Effector CD4-positive, alpha-beta T cell (primary cell): ENCODE results near the gene IL18BP.

ENCODE experiments used
- DNase-seq: peaks from one replicate; pipeline ENCODE4 v3.0.0-alpha.2; 2020

The IL18BP gene

DNA sequence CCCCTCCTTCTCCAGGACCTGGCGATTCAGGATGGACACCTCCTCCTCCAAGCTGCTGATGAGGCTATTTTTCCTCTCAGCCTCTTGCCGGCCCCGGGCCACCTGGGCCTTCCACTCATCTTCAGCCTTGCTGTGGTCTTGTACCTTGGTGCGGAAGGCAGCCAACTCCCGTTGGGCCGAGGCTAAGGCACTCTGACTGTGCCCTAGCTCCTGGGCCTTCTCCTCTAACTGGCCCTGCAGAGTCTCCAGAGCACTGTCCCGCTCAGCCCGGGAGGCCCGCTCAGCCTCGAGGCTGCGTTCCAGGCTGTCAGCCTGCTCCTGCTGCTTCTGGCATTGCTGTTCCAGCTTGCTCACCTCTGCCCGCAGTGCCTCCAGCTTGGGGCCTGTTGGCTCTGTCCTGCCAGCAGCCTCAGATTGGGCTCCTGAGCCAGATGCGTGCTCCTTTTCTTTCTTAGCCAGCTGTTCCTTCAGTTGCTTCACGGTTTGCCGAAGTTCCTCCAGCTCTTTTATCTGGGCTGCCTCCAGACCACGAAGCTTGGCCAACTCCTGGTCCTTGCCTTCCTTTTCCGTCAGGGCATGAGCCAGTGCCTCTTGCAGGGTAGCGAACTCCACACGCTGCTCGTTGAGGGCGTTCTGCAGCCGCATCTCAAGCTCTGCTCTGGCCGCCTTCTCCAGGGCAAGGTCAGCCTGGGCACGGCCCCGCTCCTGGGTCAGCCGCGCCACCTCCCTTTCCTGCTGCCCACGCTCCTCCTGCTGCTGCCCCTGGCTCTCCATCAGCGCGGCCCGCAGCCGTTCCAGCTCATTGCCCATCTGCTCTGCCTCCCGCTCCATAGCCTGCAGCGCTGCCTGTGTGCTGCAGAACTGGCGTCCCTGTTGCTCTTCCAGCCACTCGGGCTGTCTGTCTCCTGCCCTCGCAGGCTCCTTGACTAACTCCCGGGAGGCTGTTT lies 15.3 kb downstream of the IL18BP start:
- DNase-seq, result no peak

DNA sequence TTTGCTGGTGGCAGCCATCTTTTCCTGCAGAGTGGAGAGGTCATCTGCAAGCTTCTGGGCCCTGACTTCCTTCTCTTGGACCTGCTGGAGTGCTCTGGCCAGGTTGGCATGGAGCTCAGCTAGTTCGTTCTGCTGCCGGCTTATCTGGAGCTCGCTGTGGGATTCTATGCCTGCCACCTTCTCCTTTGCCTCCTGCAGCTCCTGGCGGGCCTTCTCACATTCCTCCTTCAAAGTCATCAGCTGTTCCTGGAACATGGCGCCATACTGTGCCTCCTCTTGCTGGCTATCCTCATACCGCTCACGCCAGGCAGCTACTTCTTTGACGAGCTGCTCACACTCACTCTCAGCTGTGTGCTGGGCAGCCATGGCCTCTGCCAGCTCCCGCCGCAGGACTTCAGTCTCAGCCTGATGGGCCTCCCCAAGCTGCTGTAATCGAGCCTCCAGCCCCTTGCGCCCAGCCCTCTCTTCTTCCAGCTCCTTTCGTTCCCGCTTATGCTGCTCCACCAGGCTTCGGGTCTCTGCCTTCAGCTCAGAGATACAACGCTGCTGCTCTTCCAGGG lies 16.1 kb downstream of the IL18BP start:
- no peak for DNase-seq

DNA sequence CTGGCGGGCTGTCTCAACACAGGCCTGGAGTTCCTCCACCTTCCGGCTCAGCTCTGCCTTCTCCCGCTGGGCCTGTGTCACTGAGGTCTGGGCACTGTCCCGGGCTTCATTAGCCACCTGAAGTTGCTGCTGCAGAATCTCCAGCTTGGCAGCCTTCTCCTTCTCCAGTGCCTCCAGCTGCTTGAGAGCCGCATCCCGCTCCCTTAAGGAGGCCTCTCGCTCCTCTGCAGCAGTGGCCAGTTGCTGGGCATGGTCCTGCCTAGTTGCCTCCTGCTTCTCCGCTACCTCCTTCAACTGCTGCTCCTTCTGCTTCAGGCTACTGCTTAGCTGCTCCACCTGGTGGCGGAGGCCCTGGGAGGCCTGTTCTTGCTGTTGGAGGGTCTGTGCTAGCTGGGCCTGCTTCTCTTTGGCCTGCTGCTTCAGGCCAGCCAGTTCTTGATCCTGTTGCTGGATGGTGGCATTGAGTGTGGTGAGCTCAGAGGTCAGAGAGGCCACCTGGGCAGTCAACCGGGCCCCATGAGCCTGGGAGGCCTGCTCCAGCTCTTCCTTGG lies 16.9 kb downstream of the IL18BP start:
- no peak for DNase-seq

DNA sequence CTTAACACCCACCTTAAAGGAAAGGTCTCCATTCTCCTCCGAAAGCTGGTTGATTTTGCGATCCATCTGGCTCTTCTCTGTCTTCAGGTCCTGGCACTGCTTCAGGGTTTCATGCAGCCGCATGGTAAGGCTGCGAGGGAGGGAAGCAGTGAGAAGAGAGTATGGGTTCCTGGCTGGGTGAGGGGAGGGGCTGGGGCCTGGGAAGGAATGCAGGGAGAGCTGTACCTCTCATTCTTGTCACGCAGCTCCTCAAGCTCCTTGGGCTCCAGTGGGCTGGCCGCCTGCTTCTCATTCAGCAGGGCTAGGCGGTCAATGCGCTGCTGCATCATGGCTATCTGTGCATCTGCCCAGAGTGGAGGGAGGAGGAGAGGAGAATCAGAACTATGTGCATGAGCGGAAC lies 19.5 kb downstream of the IL18BP start:
- DNase-seq, result no peak

DNA sequence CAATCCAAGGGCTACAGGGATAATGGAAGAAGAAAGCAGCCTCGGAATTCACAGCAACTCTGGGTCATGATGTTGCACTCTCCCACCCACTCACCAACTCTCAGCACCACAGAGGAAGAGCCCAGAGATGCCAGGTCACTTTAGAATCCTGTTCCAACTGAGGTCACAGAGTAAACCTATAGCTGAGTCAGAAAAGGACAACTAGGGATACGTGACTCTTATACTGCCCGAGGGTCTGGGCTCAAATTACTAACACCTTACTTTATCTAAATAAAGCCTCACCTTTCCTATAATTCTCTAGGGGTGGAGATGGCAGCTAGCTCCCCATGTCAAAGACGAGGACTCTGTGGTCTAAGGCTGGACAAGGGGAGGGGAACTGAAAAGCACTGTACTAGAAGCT lies 24.6 kb downstream of the IL18BP start:
- no peak for DNase-seq

DNA sequence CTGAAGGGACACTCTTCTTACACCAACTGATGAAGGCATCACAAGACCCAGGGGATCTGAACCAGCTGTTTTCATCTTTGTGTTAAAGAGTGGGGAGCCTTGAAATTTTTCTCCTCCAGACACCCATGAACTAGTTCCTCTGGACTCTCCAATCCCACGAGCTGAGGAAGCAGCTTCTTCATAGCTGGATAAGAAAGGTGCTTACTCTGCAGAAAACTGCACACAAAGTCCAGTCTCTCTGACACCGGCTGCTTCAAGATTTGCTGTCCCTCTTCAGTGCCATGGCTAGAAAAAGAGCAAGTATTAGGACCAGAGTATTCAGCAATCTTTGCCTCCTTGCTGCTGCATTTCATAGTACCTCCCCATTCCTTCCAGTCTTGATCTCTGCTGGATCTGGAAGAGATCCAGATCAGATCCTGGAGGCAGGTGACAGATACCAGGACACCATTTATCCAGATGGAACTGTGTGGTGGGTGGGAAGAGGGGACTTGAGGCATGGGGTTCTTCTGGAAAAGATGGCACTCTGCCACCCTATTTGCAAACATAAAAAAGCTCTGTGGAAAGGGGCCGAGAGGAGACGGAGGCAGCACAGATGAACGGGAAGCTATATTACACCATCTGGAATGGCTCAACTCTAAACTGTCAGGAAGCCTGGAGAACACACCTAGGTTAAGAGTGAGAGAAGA lies 25.5 kb downstream of the IL18BP start:
- no peak for DNase-seq

DNA sequence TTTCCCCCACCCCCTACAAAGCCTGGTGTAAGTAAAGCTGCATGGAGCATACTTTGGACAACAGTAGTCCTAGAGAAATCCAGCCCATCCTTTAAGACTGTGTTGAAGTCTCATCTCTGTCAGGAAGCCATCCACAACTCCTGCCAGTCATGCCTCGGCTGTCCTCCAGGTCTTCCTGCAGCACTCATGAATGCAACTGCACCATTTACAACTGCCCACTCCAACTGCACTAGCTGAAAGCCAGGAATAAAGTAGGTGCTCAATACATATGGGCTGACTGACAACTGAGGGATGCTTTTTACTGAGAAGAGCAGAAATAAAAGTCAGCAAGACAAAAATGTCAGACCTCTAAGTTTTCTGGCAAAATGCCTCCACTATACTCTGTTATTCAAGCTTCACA lies 27.4 kb downstream of the IL18BP start:
- DNase-seq, result no peak

DNA sequence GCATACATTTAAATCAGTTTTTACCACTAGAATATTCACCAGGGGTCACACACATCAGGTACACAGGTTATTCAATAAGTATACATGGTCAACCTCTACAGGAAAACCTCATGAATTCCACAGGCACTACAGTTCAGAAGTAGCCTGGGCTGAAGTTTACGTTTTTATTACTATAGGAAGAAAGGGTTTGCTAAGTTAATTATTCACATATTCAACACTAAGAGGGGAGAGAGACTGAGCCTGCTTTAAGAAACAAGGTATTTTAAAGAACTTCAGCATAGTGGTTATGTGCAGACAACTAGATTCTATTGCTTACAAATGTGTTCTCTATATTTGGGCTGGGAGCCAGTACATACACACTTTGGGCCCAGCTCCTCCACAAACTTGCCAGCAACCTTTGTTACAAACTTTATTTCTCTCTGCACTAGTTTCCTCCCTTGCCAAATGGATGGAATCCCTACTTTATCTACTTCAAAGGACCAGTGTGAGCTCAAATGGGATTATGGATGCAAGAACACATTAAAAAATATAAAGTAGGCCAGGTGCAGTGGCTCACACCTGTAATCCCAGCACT lies 31.9 kb downstream of the IL18BP start:
- DNase-seq, result no peak

DNA sequence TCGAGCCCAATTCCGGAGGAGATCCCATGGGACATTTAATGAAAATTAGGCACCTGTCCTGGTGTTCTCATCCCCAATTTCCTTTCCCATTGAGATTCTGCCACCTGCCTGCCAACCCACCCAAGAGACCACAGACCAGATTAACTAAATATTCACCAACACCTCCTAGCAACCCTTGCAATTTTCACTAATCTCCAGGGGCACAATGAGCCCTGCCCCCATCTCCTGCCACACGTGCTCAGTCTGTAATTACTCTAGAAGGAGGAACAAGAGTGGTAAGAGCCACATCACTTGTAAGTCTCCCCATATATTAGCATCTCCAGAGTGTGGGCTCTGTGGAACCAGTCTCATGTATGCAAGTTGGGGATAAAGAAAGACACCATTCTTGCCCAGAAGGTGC lies 38.0 kb downstream of the IL18BP start:
- no peak for DNase-seq

DNA sequence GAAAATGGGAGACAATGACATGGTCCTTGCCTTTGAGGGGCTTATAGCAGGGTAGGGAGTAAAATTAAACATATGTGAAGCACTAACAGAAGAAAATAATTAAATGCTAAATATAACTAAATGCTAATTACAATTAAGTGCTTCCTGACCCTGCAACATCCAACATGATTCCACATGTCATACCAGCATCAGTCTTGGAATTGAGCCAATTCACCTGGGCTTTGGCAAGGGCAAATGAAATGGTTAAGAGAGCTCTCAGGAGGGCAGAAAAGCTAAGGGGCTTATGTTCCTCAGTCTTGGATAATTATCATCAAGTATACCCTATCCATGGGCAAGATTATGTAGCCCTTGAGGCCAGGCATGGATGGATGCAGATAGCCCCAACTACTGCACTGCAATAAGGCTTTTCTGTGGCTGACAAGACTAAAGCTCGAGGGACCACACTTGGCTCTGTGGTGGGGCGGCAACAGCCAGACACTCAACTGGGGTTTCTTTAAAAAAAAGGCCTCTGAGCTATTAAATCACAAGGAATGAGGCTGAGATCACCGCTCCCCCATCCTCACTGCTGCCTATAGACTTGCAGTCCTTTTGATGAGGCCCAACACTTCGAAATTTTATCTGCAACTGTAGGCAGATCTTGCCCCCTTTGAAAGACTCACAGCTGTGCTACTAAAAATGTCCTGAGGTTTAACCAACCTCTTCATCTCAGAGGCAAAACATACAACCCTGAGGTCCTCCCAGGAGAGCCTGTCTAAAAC lies 39.0 kb downstream of the IL18BP start:
- DNase-seq, result no peak

DNA sequence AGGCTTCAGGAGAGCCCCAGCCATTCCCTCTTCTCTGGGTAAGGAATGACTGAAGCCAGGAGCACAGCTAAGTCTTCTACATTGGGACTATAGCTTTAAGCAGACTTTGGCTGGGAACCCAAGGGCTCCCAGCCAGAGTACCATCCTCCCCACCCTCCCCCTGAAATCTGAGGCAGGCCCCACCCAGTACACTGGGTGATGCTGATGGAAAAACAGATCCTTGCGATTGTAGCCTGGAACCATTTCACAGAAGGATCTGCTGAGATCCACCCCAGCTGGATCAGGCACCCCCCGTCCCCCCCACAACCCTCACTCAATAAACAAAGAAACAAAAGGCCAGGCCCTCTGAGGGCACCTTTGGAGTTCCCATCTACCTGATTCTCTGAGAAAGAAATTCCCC lies 39.8 kb downstream of the IL18BP start:
- DNase-seq, result no peak

DNA sequence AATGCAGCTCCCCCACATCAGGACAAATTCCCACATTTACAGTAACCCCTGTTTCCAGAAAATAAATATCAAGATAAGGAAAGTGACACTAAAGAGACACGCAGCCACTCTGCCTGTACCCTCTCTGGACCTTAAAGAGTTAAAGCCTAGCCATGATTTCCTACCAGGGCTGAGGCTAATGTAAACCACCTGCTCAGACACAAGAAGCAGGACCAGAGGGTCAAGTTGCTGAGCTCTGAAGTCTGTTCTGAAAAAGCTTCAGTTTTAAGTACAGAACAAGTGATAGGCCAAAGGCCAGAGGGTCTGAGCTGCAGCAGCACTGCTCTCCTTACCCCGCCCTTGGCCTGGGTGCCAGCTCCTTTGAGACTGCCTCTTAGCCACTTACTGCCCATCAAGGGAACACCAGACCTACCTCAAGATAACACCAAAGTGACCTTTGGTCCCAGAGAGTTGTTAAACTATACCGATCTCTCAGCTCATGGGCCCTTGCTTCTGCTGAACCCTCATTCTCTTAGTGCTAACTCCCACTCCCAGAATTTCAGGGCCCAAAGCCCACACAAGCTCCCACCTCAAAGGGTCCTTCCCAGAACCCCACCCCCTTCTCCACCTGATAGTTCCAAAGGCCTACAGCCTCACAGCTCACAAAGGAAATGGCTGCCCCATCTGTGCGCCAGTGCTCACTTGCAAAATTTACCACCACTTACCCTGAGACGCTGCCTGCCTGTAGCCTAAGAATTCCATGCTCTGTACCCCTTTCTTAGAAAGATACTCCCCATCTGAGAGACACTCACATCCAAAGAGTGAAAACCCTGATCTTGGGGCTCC lies 40.5 kb downstream of the IL18BP start:
- DNase-seq, result no peak

DNA sequence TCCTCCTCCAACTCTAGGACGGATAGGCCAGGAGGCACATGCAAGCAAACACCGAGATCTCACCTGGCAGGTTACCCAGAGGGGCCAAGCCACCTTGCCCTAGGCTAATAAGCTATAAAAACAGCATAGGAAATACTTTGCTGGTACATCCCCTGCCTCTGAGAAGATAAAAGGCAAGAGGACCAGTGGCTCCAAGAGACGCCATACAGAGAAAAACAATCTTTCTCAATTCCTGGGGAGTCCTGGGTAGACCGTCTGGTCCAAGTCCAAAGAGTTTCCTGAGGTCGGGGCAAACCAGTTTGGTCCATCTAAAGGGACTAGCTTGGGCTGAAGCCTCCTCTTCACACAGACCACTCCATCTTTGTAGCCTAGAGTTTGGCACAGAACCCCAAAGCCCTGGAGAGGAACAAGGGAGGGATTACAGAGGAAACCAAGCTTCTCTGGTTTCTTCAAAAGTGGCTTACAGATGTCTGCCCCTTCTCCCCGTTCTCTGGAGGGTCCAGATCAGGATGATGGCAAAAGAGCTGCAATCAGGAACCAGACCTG lies 41.2 kb downstream of the IL18BP start:
- DNase-seq, result no peak

DNA sequence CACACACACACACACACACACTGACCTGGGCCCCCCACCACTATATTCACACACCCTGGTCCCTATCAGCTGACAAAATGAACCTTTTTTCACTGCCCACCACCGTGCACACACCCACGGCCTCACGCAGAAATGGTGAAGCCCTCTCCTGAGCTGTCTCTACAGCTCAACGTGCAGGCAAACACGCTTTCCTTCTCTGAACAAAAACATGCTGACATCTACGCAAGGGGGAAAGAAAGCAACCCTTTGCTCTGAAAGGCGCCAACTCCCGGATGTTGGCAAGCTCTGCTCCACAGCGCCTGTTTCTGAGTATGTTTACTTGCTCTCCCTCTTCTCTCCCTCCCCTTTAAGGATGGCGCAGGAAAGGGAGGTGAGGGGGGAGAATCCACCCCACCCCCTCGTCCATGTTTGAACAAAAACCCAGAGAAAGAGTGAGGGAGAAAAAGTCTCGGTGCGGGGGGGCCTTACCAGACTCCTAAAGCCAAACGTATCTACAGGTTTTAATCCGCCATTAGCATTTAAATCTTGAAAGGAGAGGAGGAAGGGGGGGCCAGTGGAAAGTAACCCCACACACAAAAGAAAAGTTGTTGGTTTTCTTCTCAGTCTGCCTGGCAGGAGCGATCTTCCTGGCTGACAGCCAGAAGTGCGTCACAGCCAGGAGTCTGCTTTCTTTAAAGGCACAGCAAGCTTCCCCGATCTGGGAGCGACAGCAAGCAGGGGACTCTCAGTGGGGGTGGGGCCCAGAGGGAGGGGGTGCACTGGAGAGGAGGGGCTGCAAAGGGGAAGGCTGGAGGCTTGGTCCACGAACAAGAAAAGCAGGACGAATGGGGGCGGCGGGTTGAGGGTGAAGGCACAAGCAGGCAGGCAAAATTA lies 42.0 kb downstream of the IL18BP start:
- peak; percentile 77 for DNase-seq

DNA sequence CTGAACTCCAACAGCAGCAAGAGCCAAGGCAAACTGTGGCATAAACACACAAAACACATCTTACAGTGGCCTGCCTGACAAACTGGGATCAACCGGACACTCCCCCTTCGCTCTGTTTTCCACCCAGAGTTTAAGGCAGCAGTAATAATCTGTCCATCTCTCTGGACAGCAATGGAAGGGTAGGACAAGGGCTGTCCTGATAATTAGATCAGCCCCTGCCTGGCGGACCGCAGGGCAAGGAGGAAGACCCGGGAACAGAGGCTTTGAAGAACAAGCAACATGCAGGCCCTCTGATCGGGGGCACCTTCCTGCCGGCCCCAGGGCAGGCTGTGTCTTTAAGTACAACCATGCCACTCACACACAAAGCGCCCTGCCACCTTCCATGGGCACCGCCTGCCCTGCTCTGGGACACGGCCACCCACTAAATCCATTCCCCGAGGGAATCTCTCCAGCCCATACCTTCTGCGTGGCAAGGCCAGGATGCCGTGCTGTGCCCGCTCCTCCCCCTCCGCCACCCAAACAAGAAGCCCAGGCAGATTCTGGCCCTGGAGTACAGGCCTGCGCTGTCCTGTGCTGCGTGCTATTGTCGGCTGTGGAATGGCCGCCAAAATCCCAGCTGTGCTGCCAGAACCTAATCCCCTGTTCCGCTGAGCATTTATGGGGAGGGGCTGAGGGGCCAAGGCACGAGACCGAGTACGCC lies 42.8 kb downstream of the IL18BP start:
- DNase-seq, result peak; percentile 28

DNA sequence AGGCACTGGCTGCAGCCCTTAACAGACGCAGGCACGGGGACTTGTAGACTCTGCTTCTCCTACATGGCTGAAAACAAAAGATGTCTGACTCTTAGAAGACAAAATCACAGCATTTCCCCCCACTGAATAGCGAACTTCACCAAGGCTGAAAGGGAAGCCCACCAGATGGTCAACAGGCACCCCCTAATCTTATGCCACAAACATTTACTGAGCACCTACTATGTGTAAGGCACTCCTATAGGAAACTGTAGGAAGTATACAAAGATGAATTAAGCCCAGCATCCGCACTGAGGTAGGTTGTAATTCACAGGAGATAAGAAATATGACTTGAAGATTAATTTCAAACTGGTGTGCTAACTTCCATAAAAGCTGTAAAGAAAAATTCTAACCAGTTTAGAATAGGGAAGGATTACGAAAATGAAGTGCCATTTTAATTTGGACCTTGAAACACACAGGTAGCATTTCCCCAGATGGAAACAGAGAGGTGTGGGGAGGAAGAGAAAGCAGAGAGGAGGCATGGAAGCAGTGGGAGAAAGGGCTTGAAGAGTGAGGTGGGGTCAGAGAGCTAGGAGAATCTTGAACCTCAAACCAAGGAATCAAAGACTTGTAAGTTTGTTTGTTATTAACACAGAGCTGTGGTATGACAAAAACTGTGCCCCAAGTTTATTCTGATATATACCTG lies 43.5 kb downstream of the IL18BP start:
- DNase-seq, result no peak

DNA sequence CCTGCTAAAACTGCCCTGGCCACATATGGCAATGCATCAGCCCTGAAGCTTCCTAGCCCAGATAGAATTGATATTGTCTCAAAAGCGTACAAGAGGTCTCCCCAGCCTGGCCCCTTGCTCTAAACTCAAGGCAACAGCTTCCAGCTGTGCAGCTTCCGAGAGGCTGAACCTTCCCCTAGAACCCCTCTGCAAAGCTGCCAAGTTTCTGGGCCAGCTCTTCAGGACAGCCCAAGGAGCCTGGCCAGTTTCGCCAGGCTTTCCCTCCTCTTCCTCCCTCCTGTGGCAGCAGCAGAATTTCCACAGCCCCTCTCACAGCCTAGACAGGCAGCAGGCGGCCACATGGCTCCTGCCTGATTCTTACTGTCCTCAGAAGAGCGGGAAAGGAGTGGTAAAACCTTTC lies 47.1 kb downstream of the IL18BP start:
- DNase-seq, result no peak

DNA sequence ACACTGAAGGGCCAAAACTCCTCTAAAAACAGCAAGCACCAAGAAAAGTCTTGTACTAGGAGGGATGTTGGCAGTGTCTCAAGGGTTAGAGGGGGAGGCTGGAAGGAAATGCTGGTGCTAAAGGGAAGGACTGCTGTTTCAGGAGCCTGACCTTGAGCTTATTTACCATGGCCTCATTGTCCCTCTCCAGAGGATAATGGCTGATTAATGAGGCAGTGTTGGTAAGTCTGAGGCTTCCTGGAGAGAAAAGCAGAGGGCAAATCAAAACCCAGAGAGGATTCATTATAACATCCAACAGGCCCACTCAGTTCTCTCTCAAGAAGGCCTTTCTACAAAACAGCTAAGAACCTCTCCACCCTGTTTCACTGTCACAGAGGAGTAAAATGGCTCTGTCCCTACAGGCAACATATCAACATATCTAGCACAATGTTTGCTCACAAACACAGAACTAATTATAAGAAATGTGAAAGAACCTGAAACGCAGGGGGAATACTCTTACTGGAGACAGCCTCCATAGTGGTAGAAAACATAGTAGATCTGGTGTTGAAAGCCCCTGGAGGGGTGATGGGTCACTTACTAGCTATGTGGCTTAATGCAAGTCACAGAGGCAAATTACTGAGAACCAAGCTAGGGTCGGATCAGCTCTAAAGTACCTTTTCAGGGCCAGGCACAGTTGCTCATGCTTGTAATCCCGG lies 50.2 kb downstream of the IL18BP start:
- no peak for DNase-seq
